IMR-90 (cell line): Measurements from ENCODE around the gene SBF2. TPM values are rescaled to one million over a fixed set of nuclear protein-coding genes. Genes with fewer than 3 reads are reported as not detected.

ENCODE experiments used
- ATAC-seq: fragments of 200-7000 bp; cut with Tn5 transposase; 2 replicates; pipeline ENCODE4 v1.9.1; 2020; ENCODE audit warnings: low read depth, mild to moderate bottlenecking, moderate library complexity
- BruUV-seq: library from RNA; stranded (reverse); fragments of 400-500 nt; replicated peaks from 2 replicates; lab custom pipeline; 2021; lab: Mats Ljungman, UMichigan
- CTCF ChIA-PET: fragments of 300-600 bp; formaldehyde crosslinking; extraction: SDS; loops from one replicate; lab custom pipeline; 2021; ENCODE audit warnings: antibody characterized with exemption; lab: Yijun Ruan, JAX
- POLR2A ChIA-PET: fragments of 300-600 bp; sonication (Branson Sonifier 250); formaldehyde crosslinking; loops from one replicate; lab custom pipeline; 2022; ENCODE audit warnings: antibody characterized with exemption; ENCODE audit not compliant: unreplicated experiment; lab: Charles Lee
- DNase-seq: peaks from one replicate; pipeline ENCODE4 v3.0.0; 2013
- H2AFZ ChIP-seq: replicated peaks from 2 replicates; pipeline ENCODE3; 2013; ENCODE audit warnings: low read length, mild to moderate bottlenecking; ENCODE audit not compliant: poor library complexity
- H2AK5ac ChIP-seq: 2 replicates; pipeline ENCODE4 v1.6.1; 2013; ENCODE audit warnings: low read depth, low read length, inconsistent platforms
- H2AK9ac ChIP-seq: replicated peaks from 2 replicates; pipeline ENCODE3; 2013; ENCODE audit warnings: mild to moderate bottlenecking, low read depth, low read length, moderate library complexity; ENCODE audit not compliant: poor library complexity
- H2BK120ac ChIP-seq: 2 replicates; pipeline ENCODE4 v1.6.1; 2013; ENCODE audit warnings: low read depth, low read length, inconsistent platforms
- H2BK15ac ChIP-seq: 3 replicates; pipeline ENCODE4 v1.6.1; 2013; ENCODE audit warnings: low read depth, low read length, inconsistent platforms
- H2BK20ac ChIP-seq: 2 replicates; pipeline ENCODE4 v1.6.1; 2013; ENCODE audit warnings: low read depth, mild to moderate bottlenecking, inconsistent platforms, low read length, moderate library complexity
- H2BK5ac ChIP-seq: 2 replicates; pipeline ENCODE4 v1.6.1; 2013; ENCODE audit warnings: mild to moderate bottlenecking, low read depth, low read length, inconsistent platforms; ENCODE audit not compliant: poor library complexity, severe bottlenecking
- H3K14ac ChIP-seq: replicated peaks from 2 replicates; pipeline ENCODE4 v1.6.1; 2013; ENCODE audit warnings: low read depth, low read length, inconsistent platforms
- H3K18ac ChIP-seq: 2 replicates; pipeline ENCODE4 v1.6.1; 2013; ENCODE audit warnings: low read depth, low read length, control low read depth
- H3K23ac ChIP-seq: 2 replicates; pipeline ENCODE4 v1.6.1; 2013; ENCODE audit warnings: low read depth, low read length, inconsistent platforms
- H3K27ac ChIP-seq: 2 replicates; pipeline ENCODE4 v1.5.1; 2013; ENCODE audit warnings: mild to moderate bottlenecking, control low read depth, low read length; ENCODE audit not compliant: insufficient read depth
- H3K27me3 ChIP-seq: 2 replicates; pipeline ENCODE4 v1.6.1; 2013; ENCODE audit warnings: low read length; ENCODE audit not compliant: control insufficient read depth, insufficient read depth
- H3K36me3 ChIP-seq: 2 replicates; pipeline ENCODE4 v1.6.1; 2013; ENCODE audit warnings: low read length, mixed read lengths; ENCODE audit not compliant: control insufficient read depth, insufficient read depth
- H3K4ac ChIP-seq: 2 replicates; pipeline ENCODE4 v1.6.1; 2013; ENCODE audit warnings: low read depth, low read length, inconsistent platforms
- H3K4me1 ChIP-seq: 2 replicates; pipeline ENCODE4 v1.6.1; 2013; ENCODE audit warnings: low read length, mixed read lengths; ENCODE audit not compliant: control insufficient read depth, insufficient read depth
- H3K4me2 ChIP-seq: 2 replicates; pipeline ENCODE4 v1.6.1; 2013; ENCODE audit warnings: low read depth, mild to moderate bottlenecking, control low read depth, low read length, moderate library complexity
- H3K4me3 ChIP-seq: 2 replicates; pipeline ENCODE4 v1.5.1; 2013; ENCODE audit warnings: low read depth, mild to moderate bottlenecking, control low read depth, low read length, moderate library complexity; ENCODE audit not compliant: insufficient read depth
- H3K56ac ChIP-seq: 2 replicates; pipeline ENCODE4 v1.6.1; 2013; ENCODE audit warnings: low read length, inconsistent platforms; ENCODE audit not compliant: insufficient read depth; ENCODE audit errors: extremely low read depth
- H3K79me1 ChIP-seq, 2 experiments: 2 replicates each; pipeline ENCODE4 v1.6.1; 2013; ENCODE audit warnings: low read length in 2 of 2, inconsistent platforms in 1 of 2, low read depth in 1 of 2
- H3K9ac ChIP-seq: 2 replicates; pipeline ENCODE4 v1.6.1; 2013; ENCODE audit warnings: low read depth, low read length, control low read depth
- H3K9me1 ChIP-seq: 2 replicates; pipeline ENCODE4 v1.6.1; 2013; ENCODE audit warnings: low read length, inconsistent platforms; ENCODE audit not compliant: insufficient read depth
- H3K9me3 ChIP-seq: 2 replicates; pipeline ENCODE4 v1.6.1; 2013; ENCODE audit warnings: low read length; ENCODE audit not compliant: control insufficient read depth, insufficient read depth
- H4K20me1 ChIP-seq: 2 replicates; pipeline ENCODE4 v1.6.1; 2013; ENCODE audit warnings: low read length, inconsistent platforms; ENCODE audit not compliant: insufficient read depth
- H4K5ac ChIP-seq: 2 replicates; pipeline ENCODE4 v1.6.1; 2013; ENCODE audit warnings: mild to moderate bottlenecking, low read depth, low read length, control low read depth
- H4K8ac ChIP-seq, 2 experiments: 2 replicates each; pipeline ENCODE4 v1.6.1; 2013; ENCODE audit warnings: low read depth in 2 of 2, low read length in 2 of 2, control low read depth in 1 of 2, inconsistent platforms in 1 of 2
- H4K91ac ChIP-seq: 2 replicates; pipeline ENCODE4 v1.6.1; 2013; ENCODE audit warnings: low read depth, low read length, inconsistent platforms; ENCODE audit not compliant: insufficient read depth
- BHLHE40 ChIP-seq: fragments of 150-350 bp; IDR thresholded peaks from 2 replicates; pipeline ENCODE4 v1.6.1; 2016; ENCODE audit warnings: mild to moderate bottlenecking, low read depth, low read length
- CEBPB ChIP-seq: IDR thresholded peaks from 2 replicates; pipeline ENCODE4 v1.6.1; 2012; ENCODE audit warnings: low read depth, low read length, improper control_type of control experiment
- FOS ChIP-seq: fragments of 150-350 bp; IDR thresholded peaks from 2 replicates; pipeline ENCODE4 v1.6.1; 2016; ENCODE audit warnings: low read depth, low read length
- MAFK ChIP-seq: IDR thresholded peaks from 2 replicates; pipeline ENCODE4 v1.6.1; 2012; ENCODE audit warnings: low read depth, low read length, improper control_type of control experiment
- NFE2L2 ChIP-seq: fragments of 150-350 bp; IDR thresholded peaks from 2 replicates; pipeline ENCODE4 v1.6.1; 2016; ENCODE audit warnings: low read depth, mild to moderate bottlenecking, low read length
- RFX5 ChIP-seq: IDR thresholded peaks from 2 replicates; pipeline ENCODE4 v1.8.0; 2012; ENCODE audit warnings: low read depth, mild to moderate bottlenecking, low read length, moderate library complexity
- SMC3 ChIP-seq: fragments of 150-350 bp; IDR thresholded peaks from 2 replicates; pipeline ENCODE4 v1.6.1; 2016; ENCODE audit warnings: low read depth, mild to moderate bottlenecking, antibody characterized with exemption, low read length, moderate library complexity
- WGBS, 2 experiments: methylation state at CpG; one replicate each; pipeline versions ENCODE4 v1.1.5 to v1.1.7; 2013; ENCODE audit warnings: missing lambda C conversion rate in 2 of 2; ENCODE audit not compliant: insufficient read length in 1 of 2; ENCODE audit errors: extremely low coverage in 2 of 2; 5-methylcytosine and 5-hydroxymethylcytosine counted together
- dilution Hi-C: fragments of 300-500 bp; cut with HindIII; formaldehyde crosslinking; loops from one replicate; pipeline ENCODE4 v1.14.3; 2018; ENCODE audit warnings: low sequenced_read_pairs; ENCODE audit not compliant: unreplicated experiment
- in situ Hi-C: fragments of 300-500 bp; cut with MboI; formaldehyde crosslinking; loops from 3 replicates; pipeline ENCODE4 v1.14.3; 2019; ENCODE audit warnings: low sequenced_read_pairs, inconsistent platforms, mixed read lengths
- intact Hi-C: fragments of 100-400 bp; cut with micrococcal nuclease; formaldehyde crosslinking; loops from 2 replicates; pipeline ENCODE4 v1.10.0; 2022
- polyA plus RNA-seq, 3 experiments: library from polyadenylated mRNA; depleted of rRNA; stranded (reverse); fragments of >200 nt; gene quantifications; 2 replicates each; pipeline ENCODE4 v1.2.3, GENCODE V29; 2012; ENCODE audit warnings: low replicate concordance in 1 of 3
- total RNA-seq: library from RNA; depleted of rRNA; stranded (reverse); fragments of >200 nt; gene quantifications from 2 replicates; pipeline ENCODE4 v1.2.3, GENCODE V29; 2012
- TF ChIP-seq, protein P1 (sequence below): conservative IDR thresholded peaks from 2 replicates; pipeline ENCODE4 v1.5.1; 2012; ENCODE audit warnings: mild to moderate bottlenecking, low read depth, low read length, improper control_type of control experiment
- TF ChIP-seq, protein P2 (sequence below): fragments of 150-350 bp; IDR thresholded peaks from 2 replicates; pipeline ENCODE4 v1.6.1; 2017; ENCODE audit warnings: mild to moderate bottlenecking, antibody characterized with exemption, low read length, low read depth

The SBF2 gene
- total and polyA plus RNA-seq, 2 of the 4 experiments (the other 2 are of a cell fraction): 23.8 to 51.8 TPM

DNA sequence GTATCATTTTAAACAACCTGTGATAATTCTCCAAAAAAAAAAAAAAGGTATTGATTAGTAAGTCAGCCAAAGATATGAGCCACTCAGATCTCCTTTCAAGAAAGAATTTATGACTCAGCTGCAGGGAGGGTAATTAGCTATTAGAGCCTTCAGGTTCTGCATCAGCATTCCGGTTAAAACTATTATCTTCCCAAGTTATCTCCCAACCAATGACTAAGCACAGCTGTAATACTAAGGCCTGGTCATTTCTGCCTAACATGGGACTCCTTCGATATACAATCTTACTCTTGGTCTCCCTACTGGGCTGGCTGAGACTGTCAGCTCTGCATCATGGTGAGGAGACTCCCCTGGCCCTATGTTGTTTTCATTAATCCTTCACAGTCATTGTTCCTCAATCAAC is 60.4 kb downstream of the SBF2 start:
- Histone ChIP-seq H3K27ac (peak overlapping the region; percentile 1; the same call in 1 of the 2 replicates), H4K20me1 (peaks cover 5% of the 10 kb centered on the region; the same call in 1 of the 2 replicates), H3K9ac (no peak overlapping the region), H2BK120ac (peak overlapping the region; percentile 28; the same call in 1 of the 2 replicates), H2AK9ac (peak overlapping the region; percentile 66), H4K5ac (no peak overlapping the region), H3K9me3 (peaks cover 8% of the 10 kb centered on the region; the same call in 1 of the 2 replicates), H3K4me1 (no peaks in the 10 kb centered on the region; the same call in 1 of the 2 replicates), H3K18ac (no peak overlapping the region), H2BK15ac (0 out of 3 replicates have a peak overlapping the region, but pooled peaks have one; percentile 37), H3K4me3 (no peak overlapping the region), H3K14ac (peak overlapping the region; percentile 58), H3K23ac (peak overlapping the region; percentile 44; the same call in 1 of the 2 replicates), H4K8ac (peak overlapping the region in 1 of 2 experiments; percentile 59; a peak in 2 of 4 replicates), H3K4ac (peak overlapping the region; percentile 89; the same call in 1 of the 2 replicates), H3K56ac (no peak overlapping the region), H2BK5ac (peak overlapping the region; percentile 75), H2AK5ac (peak overlapping the region; percentile 27), H3K9me1 (peaks cover 2% of the 10 kb centered on the region; the same call in 1 of the 2 replicates), H3K36me3 (no peaks in the 10 kb centered on the region; the same call in 1 of the 2 replicates), H3K79me1 (peaks cover 25 to 51% of the 10 kb centered on the region in 2 experiments), H3K4me2 (peak overlapping the region; percentile 3; the same call in 1 of the 2 replicates), H2BK20ac (no peak overlapping the region), H3K27me3 (no peaks in the 10 kb centered on the region), H4K91ac (0 out of 2 replicates have a peak overlapping the region, but pooled peaks have one; percentile 6), H2AFZ (peak overlapping the region; percentile 9)
- TF ChIP-seq, protein P1, sequence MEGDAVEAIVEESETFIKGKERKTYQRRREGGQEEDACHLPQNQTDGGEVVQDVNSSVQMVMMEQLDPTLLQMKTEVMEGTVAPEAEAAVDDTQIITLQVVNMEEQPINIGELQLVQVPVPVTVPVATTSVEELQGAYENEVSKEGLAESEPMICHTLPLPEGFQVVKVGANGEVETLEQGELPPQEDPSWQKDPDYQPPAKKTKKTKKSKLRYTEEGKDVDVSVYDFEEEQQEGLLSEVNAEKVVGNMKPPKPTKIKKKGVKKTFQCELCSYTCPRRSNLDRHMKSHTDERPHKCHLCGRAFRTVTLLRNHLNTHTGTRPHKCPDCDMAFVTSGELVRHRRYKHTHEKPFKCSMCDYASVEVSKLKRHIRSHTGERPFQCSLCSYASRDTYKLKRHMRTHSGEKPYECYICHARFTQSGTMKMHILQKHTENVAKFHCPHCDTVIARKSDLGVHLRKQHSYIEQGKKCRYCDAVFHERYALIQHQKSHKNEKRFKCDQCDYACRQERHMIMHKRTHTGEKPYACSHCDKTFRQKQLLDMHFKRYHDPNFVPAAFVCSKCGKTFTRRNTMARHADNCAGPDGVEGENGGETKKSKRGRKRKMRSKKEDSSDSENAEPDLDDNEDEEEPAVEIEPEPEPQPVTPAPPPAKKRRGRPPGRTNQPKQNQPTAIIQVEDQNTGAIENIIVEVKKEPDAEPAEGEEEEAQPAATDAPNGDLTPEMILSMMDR: no peak
- TF ChIP-seq, protein P2, sequence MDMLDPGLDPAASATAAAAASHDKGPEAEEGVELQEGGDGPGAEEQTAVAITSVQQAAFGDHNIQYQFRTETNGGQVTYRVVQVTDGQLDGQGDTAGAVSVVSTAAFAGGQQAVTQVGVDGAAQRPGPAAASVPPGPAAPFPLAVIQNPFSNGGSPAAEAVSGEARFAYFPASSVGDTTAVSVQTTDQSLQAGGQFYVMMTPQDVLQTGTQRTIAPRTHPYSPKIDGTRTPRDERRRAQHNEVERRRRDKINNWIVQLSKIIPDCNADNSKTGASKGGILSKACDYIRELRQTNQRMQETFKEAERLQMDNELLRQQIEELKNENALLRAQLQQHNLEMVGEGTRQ: no peak
- TF ChIP-seq BHLHE40 (no peak), FOS (peak; percentile 38; the same call in 1 of the 2 replicates), NFE2L2 (peak; percentile 51; the same call in 1 of the 2 replicates), CEBPB (peak; percentile 44; the same call in 1 of the 2 replicates), RFX5 (no peak), SMC3 (no peak), MAFK (peak; percentile 69)
- WGBS, 2 experiments: 10% methylated on average over 2 of the region's 2 CpGs; no CpG with 5 or more reads in 1 of the 2 experiments
- ATAC-seq: peak; percentile 97
- intact Hi-C loops: no loop called here
- no TSS peak for BruUV-seq
- ChIA-PET CTCF (interaction anchor here (0.6 to 0.7 kb wide), 3 partner anchors 13 to 384 kb away, joined by 3 to 7 read pairs (median 3); no protein-coding TSS in a partner anchor), POLR2A (no interaction called here)
- peak; percentile 91 for DNase-seq
- in situ Hi-C loops: no loop called here
- dilution Hi-C loops: no loop called here
